KMS-11 (cell line): ENCODE data around the gene DIP2C.

Experiments used
- H2AFZ ChIP-seq: fragments of 200-600 bp; sonication (generic); 2 replicates; pipeline ENCODE4 v1.6.1; 2016; ENCODE audit warnings: antibody characterized with exemption, mixed run types, low read depth
- H3K27ac ChIP-seq: fragments of 200-600 bp; sonication (generic); 2 replicates; pipeline ENCODE4 v1.6.1; 2016; ENCODE audit warnings: mild to moderate bottlenecking, mixed run types
- H3K27me3 ChIP-seq: fragments of 200-600 bp; sonication (generic); 2 replicates; pipeline ENCODE4 v1.6.1; 2017; ENCODE audit warnings: mild to moderate bottlenecking, low read depth, mixed run types, moderate library complexity; ENCODE audit not compliant: insufficient read depth
- H3K36me3 ChIP-seq: fragments of 200-600 bp; sonication (generic); 2 replicates; pipeline ENCODE4 v1.6.1; 2017; ENCODE audit warnings: mild to moderate bottlenecking, mixed run types; ENCODE audit not compliant: insufficient read depth
- H3K4me1 ChIP-seq: fragments of 200-600 bp; sonication (generic); 2 replicates; pipeline ENCODE4 v1.6.1; 2016; ENCODE audit warnings: mild to moderate bottlenecking, low read depth, mixed run types; ENCODE audit not compliant: poor library complexity, severe bottlenecking
- H3K4me2 ChIP-seq: fragments of 200-600 bp; sonication (generic); 2 replicates; pipeline ENCODE4 v1.7.0; 2016; ENCODE audit warnings: mild to moderate bottlenecking, mixed run types
- H3K4me3 ChIP-seq: fragments of 200-600 bp; sonication (generic); IDR thresholded peaks from 2 replicates; pipeline ENCODE4 v1.6.1; 2017; ENCODE audit warnings: low read depth, low read length, mixed read lengths; ENCODE audit not compliant: insufficient read depth
- H3K79me2 ChIP-seq: fragments of 200-600 bp; sonication (generic); 2 replicates; pipeline ENCODE4 v1.6.1; 2016; ENCODE audit warnings: low read depth, mixed run types; ENCODE audit not compliant: insufficient read depth
- H3K9ac ChIP-seq: fragments of 200-600 bp; sonication (generic); 2 replicates; pipeline ENCODE4 v1.6.1; 2016; ENCODE audit warnings: mild to moderate bottlenecking, mixed run types
- H4K20me1 ChIP-seq: fragments of 200-600 bp; sonication (generic); 2 replicates; pipeline ENCODE4 v1.6.1; 2016; ENCODE audit warnings: mild to moderate bottlenecking, mixed run types; ENCODE audit not compliant: insufficient read depth
- CTCF ChIP-seq: fragments of 200-600 bp; sonication (generic); conservative IDR thresholded peaks from 2 replicates; pipeline ENCODE4 v1.6.1; 2017; ENCODE audit warnings: low read depth, mild to moderate bottlenecking, antibody characterized with exemption, low read length, moderate library complexity, mixed read lengths

The DIP2C gene

GRCh38 chr10:314871-315270 lies 374.6 kb downstream of the DIP2C start:
- no peak overlapping the region for H3K4me3 ChIP-seq
- H3K4me1 ChIP-seq, result no peaks in the 10 kb centered on the region
- no peak for TF ChIP-seq CTCF
- H3K27ac ChIP-seq, result no peak overlapping the region
- no peaks in the 10 kb centered on the region for H4K20me1 ChIP-seq
- no peak overlapping the region for H3K9ac ChIP-seq
- no peaks in the 10 kb centered on the region for H3K79me2 ChIP-seq
- no peak overlapping the region for H2AFZ ChIP-seq
- H3K27me3 ChIP-seq, result no peaks in the 10 kb centered on the region
- H3K4me2 ChIP-seq, result no peak overlapping the region
- no peaks in the 10 kb centered on the region for H3K36me3 ChIP-seq

GRCh38 chr10:314381-314780 lies 375.1 kb downstream of the DIP2C start:
- Histone ChIP-seq H3K4me2 (no peak overlapping the region), H3K4me1 (no peaks in the 10 kb centered on the region), H3K27ac (no peak overlapping the region), H3K36me3 (no peaks in the 10 kb centered on the region), H3K4me3 (no peak overlapping the region), H3K27me3 (no peaks in the 10 kb centered on the region), H3K79me2 (no peaks in the 10 kb centered on the region), H2AFZ (no peak overlapping the region), H4K20me1 (no peaks in the 10 kb centered on the region), H3K9ac (no peak overlapping the region)
- no peak for TF ChIP-seq CTCF

GRCh38 chr10:311901-312665 lies 377.4 kb downstream of the DIP2C start:
- Histone ChIP-seq H3K27ac (no peak overlapping the region), H3K4me1 (no peaks in the 10 kb centered on the region), H3K4me3 (no peak overlapping the region), H2AFZ (no peak overlapping the region), H3K36me3 (no peaks in the 10 kb centered on the region), H4K20me1 (no peaks in the 10 kb centered on the region), H3K79me2 (no peaks in the 10 kb centered on the region), H3K27me3 (no peaks in the 10 kb centered on the region), H3K4me2 (no peak overlapping the region), H3K9ac (no peak overlapping the region)
- no peak for TF ChIP-seq CTCF

- Histone ChIP-seq H3K4me1 (no peaks in the 10 kb centered on the region), H4K20me1 (no peaks in the 10 kb centered on the region), H3K9ac (no peak overlapping the region), H3K79me2 (no peaks in the 10 kb centered on the region), H3K36me3 (no peaks in the 10 kb centered on the region), H2AFZ (no peak overlapping the region), H3K27me3 (no peaks in the 10 kb centered on the region), H3K27ac (no peak overlapping the region), H3K4me3 (no peak overlapping the region), H3K4me2 (no peak overlapping the region)
- no peak for TF ChIP-seq CTCF
Measured at GRCh38 chr10:310976-311639, 378.4 kb downstream of the DIP2C start.
